K562 (cell line): ENCODE measurements around the gene PSD2. TPM values are rescaled to one million over a fixed set of nuclear protein-coding genes. Genes with fewer than 3 reads are reported as not detected.
A peak's percentile ranks its signal among the peaks of the same experiment; 100 is the strongest.

ENCODE experiments used
- ATAC-seq: fragments of 200-7000 bp; cut with Tn5 transposase; 3 replicates; pipeline ENCODE4 v1.9.1; 2020; ENCODE audit warnings: moderate library complexity
- BruUV-seq: library from RNA; stranded (reverse); fragments of 400-500 nt; replicated peaks from 2 replicates; lab custom pipeline; 2021; lab: Mats Ljungman, UMichigan
- CTCF ChIA-PET: fragments of 300-600 bp; formaldehyde crosslinking; extraction: SDS; loops from one replicate; lab custom pipeline; 2021; ENCODE audit warnings: low intra/inter-chr PET ratio; lab: Yijun Ruan, JAX
- POLR2A ChIA-PET: fragments of 300-600, 350-650 bp; sonication (Branson Sonifier 250); formaldehyde crosslinking; extraction: SDS; loops from one replicate; lab custom pipeline; 2021; ENCODE audit warnings: antibody characterized with exemption, inconsistent platforms; lab: Yijun Ruan, JAX
- DNase-seq, 4 experiments: peaks; one replicate each; pipeline versions ENCODE4 v3.0.0 to v3.0.0-alpha.2; 2011 to 2018; ENCODE audit warnings: low spot score in 3 of 4, mixed read lengths in 3 of 4; ENCODE audit errors: extremely low read depth in 1 of 4
- FAIRE-seq: peaks from 2 replicates; lab custom pipeline; 2011; peaks lifted over from hg19 to GRCh38; lab: Jason Lieb, UNC
- H2AFZ ChIP-seq: 2 replicates; pipeline ENCODE4 v1.6.0; 2011; ENCODE audit warnings: low read depth, low read length, control low read depth, inconsistent platforms
- H3K27ac ChIP-seq: fragments of 200-600 bp; 3 replicates; pipeline ENCODE4 v1.8.0; 2011; ENCODE audit warnings: low read depth, mild to moderate bottlenecking, control low read depth, inconsistent platforms, low read length, moderate library complexity, mixed read lengths; ENCODE audit errors: extremely low read depth
- H3K27me3 ChIP-seq, 2 experiments: fragments of 300-600 bp in 1 of 2; 2 replicates in 1 of 2; 3 replicates in 1 of 2; pipeline versions ENCODE4 v1.6.0 to v1.8.0; 2011; ENCODE audit warnings: inconsistent platforms in 2 of 2, low read length in 2 of 2, mild to moderate bottlenecking in 1 of 2, mixed read lengths in 1 of 2, moderate library complexity in 1 of 2; ENCODE audit not compliant: control insufficient read depth in 2 of 2, insufficient read depth in 2 of 2
- H3K36me3 ChIP-seq: fragments of 300-600 bp; 3 replicates; pipeline ENCODE4 v1.8.0; 2011; ENCODE audit warnings: mild to moderate bottlenecking, low read length, inconsistent platforms; ENCODE audit not compliant: control insufficient read depth, insufficient read depth
- H3K4me1 ChIP-seq, 2 experiments: fragments of 200-600 bp in 1 of 2; replicated peaks in 1 of 2; 2 replicates in 1 of 2; 3 replicates in 1 of 2; pipeline versions ENCODE4 v1.5.1 to v1.8.0; 2011; ENCODE audit warnings: inconsistent platforms in 2 of 2, low read length in 2 of 2, mild to moderate bottlenecking in 1 of 2, mixed read lengths in 1 of 2, moderate library complexity in 1 of 2; ENCODE audit not compliant: control insufficient read depth in 2 of 2, insufficient read depth in 2 of 2
- H3K4me2 ChIP-seq: 2 replicates; pipeline ENCODE4 v1.6.1; 2011; ENCODE audit warnings: low read length, control low read depth, inconsistent platforms, mixed read lengths; ENCODE audit not compliant: insufficient read depth
- H3K4me3 ChIP-seq: fragments of 200-600 bp; sonication (generic), shearing (Covaris generic); 2 replicates; pipeline ENCODE4 v1.5.1; 2016; ENCODE audit warnings: control low read depth, inconsistent platforms
- H3K79me2 ChIP-seq: fragments of 200-600 bp; 3 replicates; pipeline ENCODE4 v1.8.0; 2011; ENCODE audit warnings: low read length, inconsistent platforms; ENCODE audit not compliant: control insufficient read depth, insufficient read depth
- H3K9ac ChIP-seq, 2 experiments: 2 replicates each; pipeline versions ENCODE4 v1.6.0 to v1.6.1; 2011; ENCODE audit warnings: low read depth in 2 of 2, low read length in 2 of 2, control low read depth in 1 of 2, inconsistent platforms in 1 of 2, mild to moderate bottlenecking in 1 of 2, mixed read lengths in 1 of 2; ENCODE audit not compliant: insufficient read depth in 1 of 2
- H3K9me1 ChIP-seq: one replicate; pipeline ENCODE4 v1.6.0; 2011; ENCODE audit warnings: inconsistent platforms, mild to moderate bottlenecking, low read length, moderate library complexity; ENCODE audit not compliant: control insufficient read depth, insufficient read depth
- H3K9me3 ChIP-seq: replicated peaks from 2 replicates; pipeline ENCODE4 v1.5.1; 2011; ENCODE audit warnings: low read depth, low read length, inconsistent platforms; ENCODE audit not compliant: control insufficient read depth, insufficient read depth
- H4K20me1 ChIP-seq: replicated peaks from 2 replicates; pipeline ENCODE4 v1.6.1; 2011; ENCODE audit warnings: low read length, inconsistent platforms, mixed read lengths; ENCODE audit not compliant: control insufficient read depth, insufficient read depth
- ILK ChIP-seq: fragments of 450-650 bp; IDR thresholded peaks from 2 replicates; pipeline ENCODE4 v1.6.1; 2016; ENCODE audit warnings: missing genetic modification characterization, low read depth, mild to moderate bottlenecking, missing compliant biosample characterization, moderate library complexity, borderline replicate concordance
- PRDM10 ChIP-seq: fragments of 450-650 bp; IDR thresholded peaks from 2 replicates; pipeline ENCODE4 v1.6.1; 2018; ENCODE audit not compliant: partially characterized antibody
- PTTG1 ChIP-seq: fragments of 450-650 bp; IDR thresholded peaks from 2 replicates; pipeline ENCODE4 v1.6.1; 2016; ENCODE audit warnings: low read depth, mild to moderate bottlenecking, missing genetic modification characterization, missing compliant biosample characterization
- ZBED1 ChIP-seq: IDR thresholded peaks from 2 replicates; pipeline ENCODE4 v1.6.1; 2014
- ZFPM2 ChIP-seq: fragments of 250-450 bp; sonication (Bioruptor Pico); IDR thresholded peaks from 2 replicates; pipeline ENCODE4 v1.5.1; 2022; ENCODE audit warnings: mild to moderate bottlenecking
- ZNF24 ChIP-seq: fragments of 450-650 bp; IDR thresholded peaks from 2 replicates; pipeline ENCODE4 v1.6.1; 2016
- ZNF263 ChIP-seq: sonication (generic); formaldehyde crosslinking; IDR thresholded peaks from 2 replicates; pipeline ENCODE4 v1.8.0; 2022; ENCODE audit warnings: mild to moderate bottlenecking, missing genetic modification reagents, borderline replicate concordance
- WGBS: fragments of 100-300 bp; shearing (Covaris generic); methylation state at CpG from one replicate; pipeline ENCODE4 v1.1.6; 2016; ENCODE audit warnings: low coverage, mixed read lengths; ENCODE audit not compliant: insufficient coverage; ENCODE audit errors: missing lambda C conversion rate; 5-methylcytosine and 5-hydroxymethylcytosine counted together
- in situ Hi-C: fragments of 300-500 bp; cut with MboI; formaldehyde crosslinking; loops from 4 replicates; pipeline ENCODE4 v1.15.0; 2018; ENCODE audit warnings: inconsistent platforms, mixed read lengths
- intact Hi-C: fragments of 100-400 bp; cut with micrococcal nuclease; formaldehyde crosslinking; loops from 2 replicates; pipeline ENCODE4 v1.14.2; 2022
- polyA plus RNA-seq, 8 experiments: library from polyadenylated mRNA; depleted of rRNA in 4 of 8; stranded (reverse) in 5 of 8; unstranded in 3 of 8; fragments of >200 nt; fragmentation: Nextera tagmentation in 2 of 8; fragmentation: Illumina TruSeq in 1 of 8; extraction: Ambion mirVana in 2 of 8; extraction: Trizol in 1 of 8; gene quantifications; 2 replicates each; pipeline versions ENCODE4 v1.2.1 to v1.2.3, GENCODE V29; 2011 to 2014; ENCODE audit warnings: inconsistent platforms in 1 of 8, missing spikeins in 1 of 8
- total RNA-seq, 7 experiments: library from RNA; depleted of rRNA in 6 of 7; stranded (reverse); fragments of >200 nt in 6 of 7; fragmentation: Illumina TruSeq in 2 of 7; extraction: Trizol in 2 of 7; gene quantifications; 2 replicates each; pipeline versions ENCODE4 v1.2.1 to v1.2.3, GENCODE V29; 2011 to 2021; ENCODE audit warnings: low replicate concordance in 1 of 7

Gene PSD2
- total and polyA plus RNA-seq, 9 of the 15 experiments (the other 6 are each of a cell fraction or from before 2014, with no cell fraction given), result 0.01 to 0.09 (median 0.04) TPM; not detected in 4

GRCh38 chr5:139881143-139881733 is 85.6 kb downstream of the PSD2 start:
- no peaks in the 10 kb centered on the region for H3K9me1 ChIP-seq
- H3K4me2 ChIP-seq, result no peak overlapping the region
- no peak overlapping the region for H3K4me3 ChIP-seq
- peak overlapping the region; percentile 61 for H2AFZ ChIP-seq
- FAIRE-seq, result no peak
- ATAC-seq, result peak; percentile 26; the same call in 2 of the 3 replicates
- no TSS peak for BruUV-seq
- peaks cover 0 to 37% of the 10 kb centered on the region in 2 experiments; a peak in 2 of 5 replicates for H3K27me3 ChIP-seq
- no peaks in the 10 kb centered on the region for H4K20me1 ChIP-seq
- intact Hi-C loops, result no loop called here
- no peaks in the 10 kb centered on the region for H3K9me3 ChIP-seq
- DNase-seq, result no peak
- no peaks in the 10 kb centered on the region for H3K36me3 ChIP-seq
- H3K4me1 ChIP-seq, result peaks cover 10 to 23% of the 10 kb centered on the region in 2 experiments
- CTCF ChIA-PET, result no interaction called here
- H3K9ac ChIP-seq, result no peak overlapping the region
- no peak overlapping the region for H3K27ac ChIP-seq
- H3K79me2 ChIP-seq, result no peaks in the 10 kb centered on the region
- WGBS, result 24% methylated on average over 5 of the region's 5 CpGs
- TF ChIP-seq ZNF263 (0 out of 2 replicates have a peak, but pooled peaks have one; percentile 32), ZNF24 (peak; percentile 82), ZBED1 (no peak), ZFPM2 (CRISPR knock-in tag) (no peak), PRDM10 (peak; percentile 91), ILK (no peak), PTTG1 (no peak)
- TF ChIP-seq, all 486 proteins: peak for 3
- in situ Hi-C loops, result no loop called here
- POLR2A ChIA-PET, result interaction anchor here (0.6 to 1.1 kb wide), 4 partner anchors 10 to 20 kb away, joined by 3 to 6 read pairs (median 3); no protein-coding TSS in a partner anchor
